Right lobe of liver (tissue), 6 donors: ENCODE measurements around the gene TBCCD1. TPM values are rescaled to one million over a fixed set of nuclear protein-coding genes. Genes with fewer than 3 reads are reported as not detected.

ENCODE experiments used
- ATAC-seq, 4 donors: fragments of 200-7000 bp; cut with Tn5 transposase; one replicate each; pipeline ENCODE4 v1.9.1; 2020; ENCODE audit warnings: mild to moderate bottlenecking in 4 of 4, moderate library complexity in 4 of 4
- DNase-seq, 3 donors: peaks; one replicate each; pipeline ENCODE4 v3.0.0-alpha.2; 2020
- H3K27ac ChIP-seq, 3 donors: fragments of 200-600 bp; one replicate each; pipeline ENCODE4 v1.8.0; 2022
- H3K27me3 ChIP-seq, 2 donors: fragments of 200-600 bp; one replicate each; pipeline ENCODE4 v1.8.0; 2022
- H3K36me3 ChIP-seq, 4 donors: fragments of 200-600 bp; sonication (generic) in 1 of 4; one replicate each; pipeline versions ENCODE4 v1.5.1 to v1.8.0; 2017 to 2022; ENCODE audit warnings: control low read depth in 1 of 4
- H3K4me1 ChIP-seq, 4 donors: fragments of 200-600 bp; sonication (generic) in 1 of 4; one replicate each; pipeline versions ENCODE4 v1.5.1 to v1.8.0; 2017 to 2022; ENCODE audit warnings: control low read depth in 1 of 4
- H3K4me3 ChIP-seq, 3 donors: fragments of 200-600 bp; one replicate each; pipeline ENCODE4 v1.8.0; 2022
- H3K9me3 ChIP-seq, 4 donors: fragments of 200-600 bp; sonication (generic) in 1 of 4; one replicate each; pipeline versions ENCODE4 v1.5.1 to v1.8.0; 2017 to 2022; ENCODE audit warnings: control low read depth in 1 of 4
- POLR2A ChIP-seq: fragments of 450-650 bp; IDR thresholded peaks from one replicate; pipeline ENCODE4 v1.6.1; 2017; ENCODE audit warnings: antibody characterized with exemption, mild to moderate bottlenecking
- WGBS: methylation state at CpG from one replicate; pipeline ENCODE4 v1.1.6; 2018; ENCODE audit warnings: low coverage, low lambda C conversion rate; ENCODE audit not compliant: insufficient coverage; ENCODE audit errors: missing lambda C conversion rate; 5-methylcytosine and 5-hydroxymethylcytosine counted together
- intact Hi-C, 2 donors: fragments of 100-400 bp; cut with DNase I; formaldehyde crosslinking; loops; one replicate each; pipeline versions ENCODE4 v1.11.2 to v1.14.1; 2022
- total RNA-seq, 6 experiments: library from RNA; depleted of rRNA in 2 of 6; stranded (reverse); fragments of >200 nt in 2 of 6; fragmentation: NEBNext Ultra II Directional in 3 of 6; extraction: Animal tissue kit (Norgen Biotek cat#: 25700) in 3 of 6; gene quantifications; one replicate each; pipeline versions ENCODE4 v1.1.0 to v1.2.4, GENCODE V29; 2016 to 2023
- TF ChIP-seq, protein P1 (sequence below), 4 donors: fragments of 200-600 bp in 3 of 4; fragments of 450-650 bp in 1 of 4; IDR thresholded peaks; one replicate each; pipeline versions ENCODE4 v1.5.1 to v1.8.0; 2016 to 2022; ENCODE audit warnings: antibody characterized with exemption in 4 of 4, mild to moderate bottlenecking in 2 of 4
- donor health status: DM: no; HTN: yes; CAD: no.
- donor health status: DM: no; HTN: no; CAD: no.
- donor health status: DM: no; HTN: no; CAD: no.
- donor health status: DM: no; HTN: yes; CAD: no.
- donor health status: DM: no; HTN: yes; CAD: no.

Gene TBCCD1
- total RNA-seq, 6 experiments from 2014 or later = 6.7 to 8.7 (median 7.5) TPM

DNA sequence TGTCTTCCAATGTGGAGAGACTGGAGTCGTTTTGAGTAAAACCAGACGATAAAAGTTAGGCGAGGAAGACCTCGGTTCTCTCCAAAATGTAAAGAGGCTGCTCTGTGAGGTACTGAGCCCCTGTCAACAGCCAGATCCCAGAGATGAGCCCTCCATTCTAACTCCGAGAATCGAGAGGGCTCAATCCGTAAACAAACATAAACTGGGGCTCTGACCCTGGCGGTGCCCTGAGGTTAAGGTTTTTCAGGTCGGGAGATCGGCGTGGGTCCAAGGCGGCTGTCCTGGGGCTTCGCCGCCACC, 417 bp downstream of the TBCCD1 start:
- TF ChIP-seq, protein P1, sequence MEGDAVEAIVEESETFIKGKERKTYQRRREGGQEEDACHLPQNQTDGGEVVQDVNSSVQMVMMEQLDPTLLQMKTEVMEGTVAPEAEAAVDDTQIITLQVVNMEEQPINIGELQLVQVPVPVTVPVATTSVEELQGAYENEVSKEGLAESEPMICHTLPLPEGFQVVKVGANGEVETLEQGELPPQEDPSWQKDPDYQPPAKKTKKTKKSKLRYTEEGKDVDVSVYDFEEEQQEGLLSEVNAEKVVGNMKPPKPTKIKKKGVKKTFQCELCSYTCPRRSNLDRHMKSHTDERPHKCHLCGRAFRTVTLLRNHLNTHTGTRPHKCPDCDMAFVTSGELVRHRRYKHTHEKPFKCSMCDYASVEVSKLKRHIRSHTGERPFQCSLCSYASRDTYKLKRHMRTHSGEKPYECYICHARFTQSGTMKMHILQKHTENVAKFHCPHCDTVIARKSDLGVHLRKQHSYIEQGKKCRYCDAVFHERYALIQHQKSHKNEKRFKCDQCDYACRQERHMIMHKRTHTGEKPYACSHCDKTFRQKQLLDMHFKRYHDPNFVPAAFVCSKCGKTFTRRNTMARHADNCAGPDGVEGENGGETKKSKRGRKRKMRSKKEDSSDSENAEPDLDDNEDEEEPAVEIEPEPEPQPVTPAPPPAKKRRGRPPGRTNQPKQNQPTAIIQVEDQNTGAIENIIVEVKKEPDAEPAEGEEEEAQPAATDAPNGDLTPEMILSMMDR (IDR thresholded peaks at IDR 0.05) = no peak
- TF ChIP-seq POLR2A = no peak
- H3K4me3 ChIP-seq = peak overlapping the region; percentile 73 to 96 (median 94)
- no peaks in the 10 kb centered on the region for H3K27me3 ChIP-seq
- H3K4me1 ChIP-seq = peaks cover 0 to 23% (median 10%) of the 10 kb centered on the region in 4 donors
- WGBS = 2% methylated on average over 7 of the region's 14 CpGs
- peak overlapping the region; percentile 73 to 85 (median 84) for H3K27ac ChIP-seq
- H3K9me3 ChIP-seq = no peaks in the 10 kb centered on the region
- peaks cover 0 to 2% (median 0%) of the 10 kb centered on the region in 4 donors for H3K36me3 ChIP-seq
- intact Hi-C loops = no loop called here
- ATAC-seq = no peak
- DNase-seq = no peak

DNA sequence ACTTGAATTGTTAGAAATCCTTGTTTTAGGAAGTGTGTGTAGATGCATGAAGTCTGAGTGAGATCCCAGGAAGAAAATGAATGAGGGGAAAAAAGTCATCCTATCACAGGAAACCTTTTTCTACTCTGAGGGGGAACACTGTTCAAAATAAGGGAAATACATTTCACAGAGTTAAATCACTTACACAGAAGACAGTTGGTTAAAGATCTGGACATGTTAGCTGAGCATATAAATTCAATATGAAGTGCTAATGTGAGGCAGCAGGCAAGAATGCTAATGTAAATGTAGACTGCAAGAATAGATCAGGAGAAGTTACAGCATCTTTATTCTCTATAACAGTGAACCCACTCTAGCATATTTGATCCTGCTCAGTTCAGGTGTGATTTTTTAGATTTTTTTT, 2.6 kb downstream of the TBCCD1 start:
- no peak for ATAC-seq
- no peak for TF ChIP-seq POLR2A
- TF ChIP-seq, protein P1 (IDR thresholded peaks at IDR 0.05) = no peak

DNA sequence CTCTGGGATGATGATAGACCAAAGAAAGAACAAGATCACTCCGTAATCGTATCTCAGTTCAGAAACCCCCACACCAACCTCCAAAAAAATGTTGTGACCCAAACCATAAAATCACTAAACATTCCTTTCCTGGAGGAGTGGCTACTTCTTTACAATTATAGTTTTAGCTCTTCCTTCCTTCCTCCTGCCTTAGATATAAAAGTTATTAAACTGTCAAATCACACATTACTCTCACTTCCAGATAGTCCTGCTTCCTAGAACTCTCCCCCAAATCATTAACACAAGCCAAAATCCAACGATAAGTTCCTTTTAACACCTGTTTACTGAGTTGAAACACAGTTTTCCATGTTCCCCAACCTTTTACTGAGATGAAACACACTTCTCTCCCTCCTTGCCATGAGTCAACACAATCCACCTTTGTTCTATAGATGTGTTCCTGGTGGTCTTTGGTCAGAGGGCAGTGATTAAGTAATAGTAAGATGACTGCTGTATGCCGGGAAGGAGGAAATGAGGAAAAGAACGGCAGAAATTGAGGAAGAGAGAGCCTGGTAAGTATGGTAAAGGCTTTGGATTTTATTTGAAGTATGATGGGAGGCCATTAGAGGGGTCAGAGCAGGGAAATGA, 14.6 kb downstream of the TBCCD1 start:
- peaks cover 9 to 69% (median 20%) of the 10 kb centered on the region in 4 donors for H3K36me3 ChIP-seq
- ATAC-seq = no peak

More for the DNA sequence above, 2.6 kb downstream of the TBCCD1 start:
- intact Hi-C loops = no loop called here
- Histone ChIP-seq H3K27ac (no peak overlapping the region), H3K4me1 (peaks cover 0 to 15% (median 6%) of the 10 kb centered on the region in 4 donors), H3K4me3 (no peak overlapping the region), H3K27me3 (no peaks in the 10 kb centered on the region), H3K36me3 (peaks cover 0 to 2% (median 0%) of the 10 kb centered on the region in 4 donors), H3K9me3 (no peaks in the 10 kb centered on the region)
- DNase-seq = no peak

DNA sequence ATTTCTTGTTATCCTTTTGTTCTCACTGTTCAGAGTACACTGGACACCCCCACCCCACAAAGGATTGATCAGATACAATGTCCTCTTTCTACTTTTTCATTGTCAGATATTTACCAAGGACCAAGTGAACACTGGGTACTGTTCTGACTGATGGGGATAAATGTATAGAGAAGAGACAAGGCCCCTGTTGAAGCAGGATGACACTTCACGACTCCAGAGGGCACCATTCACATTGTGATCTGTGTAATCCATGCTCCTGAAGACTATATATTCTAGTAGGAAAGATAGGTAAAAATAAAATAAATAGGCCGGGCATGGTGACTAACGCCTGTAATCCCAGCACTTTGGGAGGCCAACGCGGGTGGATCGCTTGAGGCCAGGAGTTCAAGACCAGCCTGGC, 15.8 kb downstream of the TBCCD1 start:
- 86% methylated on average over 5 of the region's 6 CpGs for WGBS
- DNase-seq = no peak
- TF ChIP-seq POLR2A = no peak
- TF ChIP-seq, protein P1 (IDR thresholded peaks at IDR 0.05) = no peak
- no peak overlapping the region for H3K27ac ChIP-seq
- H3K36me3 ChIP-seq = peaks cover 2 to 58% (median 20%) of the 10 kb centered on the region in 4 donors
- H3K27me3 ChIP-seq = no peaks in the 10 kb centered on the region
- ATAC-seq = no peak
- H3K4me3 ChIP-seq = no peak overlapping the region
- intact Hi-C loops = no loop called here
- H3K9me3 ChIP-seq = no peaks in the 10 kb centered on the region
- H3K4me1 ChIP-seq = no peaks in the 10 kb centered on the region

More for the DNA sequence above, 14.6 kb downstream of the TBCCD1 start:
- no peaks in the 10 kb centered on the region for H3K27me3 ChIP-seq
- intact Hi-C loops = no loop called here
- no peak overlapping the region for H3K27ac ChIP-seq
- H3K4me1 ChIP-seq = no peaks in the 10 kb centered on the region
- no peak for DNase-seq
- H3K4me3 ChIP-seq = no peak overlapping the region
- H3K9me3 ChIP-seq = no peaks in the 10 kb centered on the region
- 66% methylated on average over 5 of the region's 5 CpGs for WGBS
- TF ChIP-seq POLR2A = no peak
- TF ChIP-seq, protein P1 (IDR thresholded peaks at IDR 0.05) = no peak
